ENCODE results near the gene ISY1.
"Not testable (repeated sequence)": the region's sequence is repeated elsewhere in the genome, so short reads cannot be mapped to it uniquely, and the experiment has no call there.

The ISY1 gene

DNA sequence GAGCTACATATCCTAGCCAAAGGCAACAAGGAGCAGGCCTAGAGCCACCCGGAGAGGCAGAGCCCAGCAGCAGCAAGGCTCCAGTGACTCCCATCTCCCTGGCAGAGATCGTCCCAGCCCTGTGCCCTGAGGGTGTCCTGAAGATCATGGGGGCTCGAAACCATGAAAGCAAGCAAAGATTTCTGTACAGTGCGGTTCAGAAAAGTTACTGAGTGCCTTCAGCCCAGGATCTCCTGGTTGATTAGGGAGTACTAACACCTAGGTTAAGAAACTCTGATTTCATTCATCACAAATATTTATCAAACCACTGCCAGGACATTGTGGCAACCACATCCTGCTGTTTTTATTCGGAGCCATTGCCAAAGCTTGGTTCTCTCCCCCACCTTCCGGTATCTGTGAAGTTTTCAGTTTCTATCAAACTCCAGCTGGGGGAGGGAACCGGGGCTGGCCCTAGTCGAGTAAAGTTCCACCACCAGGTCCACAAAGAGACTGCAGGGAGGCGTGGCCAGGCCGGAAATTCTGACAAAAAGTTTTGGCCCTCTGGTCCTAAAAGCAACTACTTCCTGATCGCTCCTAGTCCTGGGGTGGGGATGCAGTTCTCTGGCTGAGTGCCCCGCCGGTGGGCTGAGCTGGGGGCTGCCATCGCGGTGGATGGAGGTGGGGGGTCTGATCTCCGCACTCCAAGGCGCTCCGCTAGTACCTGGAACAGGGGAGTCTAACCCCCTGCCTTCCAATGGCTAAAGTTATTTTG lies 40.4 kb downstream of the ISY1 start:
- peak; percentile 65 to 99 (median 85) for DNase-seq

- peak in 1 of 5 experiments; percentile 44 for DNase-seq
These were observed 41.3 kb downstream of the ISY1 start for GRCh38 chr3:129119365-129120100.

DNA sequence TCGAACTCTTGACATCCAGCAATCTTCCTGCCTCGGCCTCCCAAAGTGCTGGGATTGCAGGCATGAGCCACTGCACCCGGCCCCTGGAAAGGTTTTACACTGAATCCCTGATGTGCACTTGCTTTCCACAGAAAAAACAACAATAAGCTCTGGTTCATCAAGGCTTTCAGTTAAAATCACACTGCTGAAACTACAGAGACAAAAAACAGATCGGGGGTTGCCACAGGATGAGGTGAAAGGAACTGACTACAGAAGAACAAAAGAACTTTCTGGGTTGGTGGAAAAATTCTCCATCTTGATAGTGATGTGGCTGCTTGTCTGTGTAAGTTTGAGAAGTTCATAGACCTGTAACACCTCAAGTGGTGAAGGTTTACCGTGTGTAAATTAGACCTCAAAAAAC lies 42.1 kb downstream of the ISY1 start:
- peak in 3 of 5 experiments; percentile 44 to 88 (median 75) for DNase-seq

GRCh38 chr3:129117134-129117533 lies 43.7 kb downstream of the ISY1 start:
- DNase-seq, result no peak

- peak in 1 of 5 experiments; percentile 46 for DNase-seq
These were observed 44.3 kb downstream of the ISY1 start for GRCh38 chr3:129116482-129116946.

DNA sequence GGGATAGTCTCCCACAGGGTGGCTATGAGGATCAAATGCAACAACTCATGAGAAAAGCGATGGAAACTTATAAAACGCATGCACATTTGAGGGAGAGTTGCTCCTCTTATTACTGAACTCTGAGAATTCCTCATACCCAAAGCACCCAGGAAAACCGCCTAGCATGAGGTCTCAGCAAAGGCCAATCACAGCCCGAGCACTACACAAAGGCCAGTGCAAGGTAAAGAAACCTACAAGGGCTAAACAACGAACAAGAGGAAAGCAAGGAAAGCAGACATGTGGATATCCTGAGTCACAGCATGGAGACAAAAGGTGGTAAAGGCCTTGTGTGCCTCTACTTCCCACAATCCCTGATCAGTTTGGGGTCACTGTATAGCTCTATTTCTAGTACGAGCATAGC lies 46.4 kb downstream of the ISY1 start:
- no peak for DNase-seq

DNA sequence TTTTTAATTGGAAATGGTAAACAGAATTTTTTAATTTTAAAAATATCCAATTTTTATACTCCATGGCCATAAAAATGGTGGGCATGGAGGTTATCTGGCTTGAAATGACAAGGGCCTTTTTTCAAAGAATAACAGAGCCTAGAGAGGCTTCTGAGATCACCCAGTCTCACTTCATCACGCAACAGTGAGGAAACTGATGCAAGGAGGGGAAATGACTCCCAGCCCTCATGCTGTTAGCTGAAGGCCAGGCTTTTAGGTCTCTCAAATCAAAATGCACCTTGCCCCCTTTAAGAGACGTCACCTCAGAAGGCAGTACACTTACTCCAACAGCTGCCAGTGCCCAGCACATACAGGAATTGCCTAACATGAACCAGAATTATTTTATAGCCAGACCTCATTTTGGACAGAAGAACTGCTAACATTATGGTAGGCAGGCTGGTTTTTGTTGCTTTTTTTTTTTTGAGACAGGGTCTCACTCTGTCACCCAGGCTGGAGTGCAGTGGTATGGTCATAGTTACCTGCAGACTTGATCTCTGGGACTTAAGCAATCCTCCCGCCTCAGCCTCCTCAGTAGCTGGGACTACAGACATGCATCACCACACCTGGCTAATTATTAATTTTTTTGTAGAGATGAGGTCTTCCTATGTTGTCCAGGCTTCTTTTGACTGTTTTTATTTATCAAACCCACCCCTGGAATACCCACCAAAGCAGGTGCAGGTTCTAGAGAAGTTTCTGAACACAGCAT lies 48.4 kb downstream of the ISY1 start:
- no peak for DNase-seq

- not testable (repeated sequence) for DNase-seq
These were observed 49.6 kb downstream of the ISY1 start for GRCh38 chr3:129111076-129111780.

- no peak for DNase-seq
These were observed 53.1 kb downstream of the ISY1 start for GRCh38 chr3:129107793-129108192.

GRCh38 chr3:129106866-129107565 lies 53.8 kb downstream of the ISY1 start:
- no peak for DNase-seq

- no peak for DNase-seq
These were observed 54.5 kb downstream of the ISY1 start for GRCh38 chr3:129106320-129106719.

DNA sequence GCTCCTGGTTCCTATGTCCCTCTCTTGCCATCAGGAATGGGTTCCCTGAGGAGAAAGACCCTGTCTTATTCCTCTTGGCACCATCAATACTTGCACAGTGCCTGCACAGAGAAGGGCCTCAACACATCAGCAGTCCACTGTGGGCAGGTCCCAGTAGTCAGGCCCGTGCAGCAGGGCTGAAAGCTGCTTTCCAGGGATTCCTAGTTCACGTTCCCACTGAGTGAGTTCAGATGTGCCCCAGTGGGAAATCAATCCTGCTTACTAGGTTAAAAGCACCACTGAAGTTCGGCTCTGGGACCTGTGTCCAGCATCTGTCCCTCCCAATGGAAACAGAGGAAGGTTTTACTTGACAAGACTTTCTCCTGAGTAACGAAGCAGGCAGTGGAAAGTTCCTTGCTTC lies 55.0 kb downstream of the ISY1 start:
- DNase-seq, result no peak

GRCh38 chr3:129104498-129105079 lies 56.3 kb downstream of the ISY1 start:
- no peak for DNase-seq

DNA sequence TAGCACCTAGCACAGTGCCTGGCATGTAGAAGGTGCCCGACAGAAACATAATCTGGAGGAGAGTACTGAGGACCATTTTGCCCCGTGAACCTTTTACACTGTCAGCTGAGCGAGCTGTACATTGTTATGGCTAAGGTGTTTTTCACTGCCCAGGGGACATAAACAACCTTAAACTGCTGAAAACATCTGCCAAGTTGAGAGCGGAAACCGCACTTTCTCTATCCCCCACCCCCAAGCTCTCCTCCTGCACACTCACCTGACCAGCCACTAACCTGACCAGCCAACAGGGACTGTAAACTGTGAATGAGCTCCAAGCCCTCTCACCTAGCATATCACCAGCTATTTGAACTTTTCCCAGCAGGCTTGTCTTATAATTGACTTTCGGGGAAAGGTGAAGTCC lies 56.8 kb downstream of the ISY1 start:
- no peak for DNase-seq

DNA sequence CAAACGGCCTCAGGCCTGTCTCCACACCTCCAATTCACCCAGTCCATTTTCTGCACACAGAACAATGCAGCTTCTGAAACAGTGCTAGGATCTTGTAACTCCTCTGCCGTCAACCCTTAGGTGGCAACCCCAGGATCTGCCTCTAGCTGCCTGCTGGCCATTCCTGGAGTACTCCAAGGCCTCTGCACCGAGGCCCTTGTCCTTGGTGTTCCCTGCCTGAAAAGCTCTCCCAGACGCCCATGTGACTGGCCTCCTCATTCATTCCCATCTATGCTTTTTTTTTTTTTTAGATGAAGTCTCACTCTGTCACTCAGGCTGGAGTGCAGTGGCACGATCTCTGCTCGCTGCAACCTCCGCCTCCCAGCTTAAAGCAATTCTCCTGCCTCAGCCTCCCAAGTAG lies 57.6 kb downstream of the ISY1 start:
- no peak for DNase-seq

DNA sequence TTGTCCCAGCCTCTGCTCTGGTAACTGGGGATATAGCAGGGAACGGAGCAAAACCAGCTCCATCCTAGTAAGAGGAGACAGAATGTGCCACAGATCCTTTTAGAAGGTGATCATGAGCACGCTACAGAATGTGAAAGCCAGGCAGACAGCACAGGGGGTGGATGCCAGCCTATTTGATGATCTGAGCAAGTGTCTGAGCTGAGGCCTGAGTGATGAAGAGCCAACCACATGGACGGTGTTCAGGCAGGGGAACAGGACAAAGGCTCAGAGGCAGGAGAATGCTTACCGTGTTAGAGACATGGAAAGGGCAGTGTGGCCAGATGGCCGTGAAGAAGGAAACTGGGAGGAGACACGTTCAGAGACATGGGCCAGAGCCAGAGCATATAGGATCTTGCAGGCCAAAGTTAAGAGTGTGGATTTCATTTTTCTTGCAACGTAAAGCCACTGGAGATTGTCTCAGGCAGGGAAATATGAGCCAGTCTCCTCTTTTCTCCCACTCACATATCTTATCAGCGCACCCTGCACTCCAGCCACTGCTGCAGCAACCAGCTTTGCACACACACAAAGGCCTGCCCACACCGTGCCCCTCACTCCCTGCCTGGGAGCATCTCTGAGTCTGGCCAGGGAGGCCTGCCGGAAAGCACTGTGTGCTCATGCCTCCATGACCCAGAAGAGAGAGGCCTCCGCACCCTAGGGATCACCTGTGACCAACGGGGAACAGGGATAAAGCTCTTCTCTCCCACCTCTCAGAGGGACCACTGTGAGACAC lies 59.3 kb downstream of the ISY1 start:
- no peak for DNase-seq

GRCh38 chr3:129100274-129100673 lies 60.6 kb downstream of the ISY1 start:
- DNase-seq, result no peak

DNA sequence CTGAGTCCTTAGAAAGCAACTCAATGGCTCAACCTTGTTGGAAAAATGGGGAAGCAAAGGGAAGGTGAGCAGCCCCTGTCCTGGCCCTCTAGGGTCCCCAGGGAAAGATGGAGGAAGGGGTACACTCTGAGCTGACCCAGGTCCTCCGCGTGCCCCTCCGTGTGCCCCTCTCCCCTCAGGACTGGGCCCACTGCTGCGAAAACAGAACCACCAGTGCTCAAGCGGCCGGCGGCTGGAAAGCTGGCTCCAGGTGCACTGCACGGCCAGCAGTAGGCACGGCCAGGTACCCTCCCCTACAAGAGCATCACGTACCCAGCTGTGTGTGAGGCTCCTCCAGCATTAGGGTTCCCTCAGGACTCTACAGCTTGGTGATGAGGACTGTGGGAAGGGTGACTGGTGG lies 65.6 kb downstream of the ISY1 start:
- no peak for DNase-seq

- not testable (repeated sequence) for DNase-seq
These were observed 72.6 kb downstream of the ISY1 start for GRCh38 chr3:129088312-129088711.

DNA sequence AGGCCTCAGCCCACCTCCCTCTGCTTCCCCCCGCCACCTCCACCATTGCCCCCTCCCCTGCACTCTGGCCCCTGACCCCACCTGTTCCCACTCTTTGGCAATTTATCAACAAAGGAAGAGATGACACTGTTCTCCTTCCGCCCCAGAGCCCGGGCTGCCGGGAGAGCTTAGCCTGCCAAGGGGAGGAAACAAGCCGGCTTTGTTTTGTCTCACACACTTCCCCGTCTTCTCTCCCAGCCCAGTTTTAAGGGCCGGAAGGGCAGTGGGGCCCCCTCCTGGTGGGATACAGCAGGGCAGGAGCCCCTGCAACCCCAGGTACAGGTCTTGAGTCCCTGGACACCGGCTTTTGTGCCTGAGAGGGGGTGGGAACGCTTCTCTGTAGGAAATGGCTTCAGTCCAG lies 73.0 kb downstream of the ISY1 start:
- not testable (repeated sequence) for DNase-seq

All from T-helper 2 cell (primary cell).